VCaP (cell line): ENCODE data around the gene XAF1.
"Not testable (repeated sequence)": the region's sequence is repeated elsewhere in the genome, so short reads cannot be mapped to it uniquely, and the experiment has no call there.

ENCODE experiments used
- H3K27ac ChIP-seq: fragments of 450-650 bp; 2 replicates; pipeline ENCODE4 v1.5.1; 2017
- TF ChIP-seq, protein P1 (sequence below): fragments of 450-650 bp; conservative IDR thresholded peaks from 2 replicates; pipeline ENCODE4 v1.5.1; 2017; ENCODE audit warnings: mild to moderate bottlenecking, moderate library complexity

XAF1 gene

DNA sequence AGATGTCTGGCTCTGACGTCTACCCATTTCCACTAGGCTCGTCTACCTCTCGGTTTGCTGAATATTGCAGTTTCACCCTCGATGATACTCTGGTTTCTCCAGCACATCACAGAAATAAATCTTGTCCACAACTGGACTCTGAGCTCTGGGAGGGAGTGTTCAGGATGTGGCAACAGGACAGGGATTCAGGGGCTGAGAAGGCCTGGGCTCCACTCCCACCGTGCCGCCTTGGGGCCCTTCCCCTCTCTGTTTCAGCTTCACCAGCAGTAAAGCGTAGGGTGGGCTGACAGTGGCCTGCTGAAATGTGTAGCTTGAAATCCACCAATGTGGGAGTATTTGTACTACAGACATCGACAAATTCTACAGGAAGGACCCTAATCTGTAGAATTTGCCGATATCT lies 55.7 kb downstream of the XAF1 start:
- no peak overlapping the region for H3K27ac ChIP-seq
- TF ChIP-seq, protein P1, sequence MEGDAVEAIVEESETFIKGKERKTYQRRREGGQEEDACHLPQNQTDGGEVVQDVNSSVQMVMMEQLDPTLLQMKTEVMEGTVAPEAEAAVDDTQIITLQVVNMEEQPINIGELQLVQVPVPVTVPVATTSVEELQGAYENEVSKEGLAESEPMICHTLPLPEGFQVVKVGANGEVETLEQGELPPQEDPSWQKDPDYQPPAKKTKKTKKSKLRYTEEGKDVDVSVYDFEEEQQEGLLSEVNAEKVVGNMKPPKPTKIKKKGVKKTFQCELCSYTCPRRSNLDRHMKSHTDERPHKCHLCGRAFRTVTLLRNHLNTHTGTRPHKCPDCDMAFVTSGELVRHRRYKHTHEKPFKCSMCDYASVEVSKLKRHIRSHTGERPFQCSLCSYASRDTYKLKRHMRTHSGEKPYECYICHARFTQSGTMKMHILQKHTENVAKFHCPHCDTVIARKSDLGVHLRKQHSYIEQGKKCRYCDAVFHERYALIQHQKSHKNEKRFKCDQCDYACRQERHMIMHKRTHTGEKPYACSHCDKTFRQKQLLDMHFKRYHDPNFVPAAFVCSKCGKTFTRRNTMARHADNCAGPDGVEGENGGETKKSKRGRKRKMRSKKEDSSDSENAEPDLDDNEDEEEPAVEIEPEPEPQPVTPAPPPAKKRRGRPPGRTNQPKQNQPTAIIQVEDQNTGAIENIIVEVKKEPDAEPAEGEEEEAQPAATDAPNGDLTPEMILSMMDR: no peak

DNA sequence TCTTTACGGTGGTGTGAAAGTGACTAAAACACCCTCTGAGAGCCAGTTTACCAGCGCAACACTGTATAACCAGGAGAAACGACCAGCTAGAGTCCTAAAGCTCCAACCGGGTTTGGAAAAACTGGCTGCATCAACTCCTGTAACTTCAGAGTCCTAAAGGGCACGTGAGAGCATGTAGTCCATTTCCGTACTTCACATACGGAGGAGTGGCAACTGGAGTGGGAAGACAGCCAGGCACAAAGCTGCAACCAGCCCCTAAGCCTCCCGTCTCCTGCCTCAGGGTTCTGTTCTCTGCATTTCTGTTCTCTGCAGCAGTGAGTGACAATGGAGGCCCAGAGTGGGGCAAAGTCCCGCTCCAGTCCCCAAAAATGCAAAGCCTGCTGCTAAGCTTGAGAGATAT lies 56.4 kb downstream of the XAF1 start:
- TF ChIP-seq, protein P1: no peak
- no peak overlapping the region for H3K27ac ChIP-seq

DNA sequence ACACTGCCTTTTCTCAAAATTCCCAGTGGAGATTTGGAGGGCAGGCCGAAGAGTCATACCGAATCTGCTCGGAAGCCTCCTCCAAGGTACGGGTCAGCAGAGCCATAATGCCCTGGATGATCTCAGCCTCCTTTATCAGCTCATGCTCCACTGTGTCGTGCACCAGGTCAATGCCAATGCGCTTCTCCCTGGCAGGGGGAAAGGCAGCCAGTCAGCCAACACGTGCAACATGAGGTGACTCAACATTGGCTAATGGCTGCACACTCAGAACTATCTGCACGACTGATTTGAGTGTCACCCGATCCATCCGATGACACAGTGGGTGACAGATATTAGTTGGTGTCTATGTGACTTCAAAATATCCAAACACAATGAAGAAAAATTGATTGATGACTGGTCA lies 59.9 kb downstream of the XAF1 start:
- TF ChIP-seq, protein P1: no peak
- H3K27ac ChIP-seq: no peak overlapping the region

DNA sequence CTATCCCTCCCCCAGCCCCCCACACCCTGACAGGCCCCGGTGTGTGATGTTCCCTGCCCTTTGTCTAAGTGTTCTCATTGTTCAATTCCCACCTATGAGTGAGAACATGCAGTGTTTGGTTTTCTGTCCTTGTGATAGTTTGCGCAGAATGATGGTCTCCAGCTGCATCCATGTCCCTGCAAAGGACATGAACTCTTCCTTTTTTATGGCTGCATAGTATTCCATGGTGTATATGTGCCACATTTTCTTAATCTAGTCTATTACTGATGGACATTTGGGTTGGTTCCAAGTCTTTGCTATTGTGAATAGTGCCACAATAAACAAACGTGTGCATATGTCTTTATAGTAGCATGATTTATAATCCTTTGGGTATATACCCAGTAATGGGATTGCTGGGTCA lies 60.5 kb downstream of the XAF1 start:
- H3K27ac ChIP-seq: not testable (repeated sequence)

DNA sequence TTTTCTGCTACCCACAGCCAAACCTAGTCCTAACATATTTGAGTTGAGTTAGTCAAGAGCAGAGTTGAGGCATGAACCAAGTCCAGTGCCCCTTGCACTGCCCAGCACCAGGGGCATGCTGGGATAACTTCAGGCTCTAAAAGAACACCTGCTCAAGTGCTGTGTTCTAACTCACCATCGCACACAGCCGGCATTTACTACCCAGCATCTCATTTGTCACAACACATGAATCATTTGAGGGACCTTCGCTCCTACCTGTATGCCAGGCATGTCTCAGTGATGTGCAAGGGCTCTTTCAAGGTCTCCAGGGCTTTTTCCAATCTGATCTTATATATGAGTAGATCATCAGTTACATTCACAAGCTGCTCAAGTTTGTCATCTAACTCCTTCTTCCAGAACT lies 63.1 kb downstream of the XAF1 start:
- H3K27ac ChIP-seq: no peak overlapping the region
- TF ChIP-seq, protein P1: no peak

DNA sequence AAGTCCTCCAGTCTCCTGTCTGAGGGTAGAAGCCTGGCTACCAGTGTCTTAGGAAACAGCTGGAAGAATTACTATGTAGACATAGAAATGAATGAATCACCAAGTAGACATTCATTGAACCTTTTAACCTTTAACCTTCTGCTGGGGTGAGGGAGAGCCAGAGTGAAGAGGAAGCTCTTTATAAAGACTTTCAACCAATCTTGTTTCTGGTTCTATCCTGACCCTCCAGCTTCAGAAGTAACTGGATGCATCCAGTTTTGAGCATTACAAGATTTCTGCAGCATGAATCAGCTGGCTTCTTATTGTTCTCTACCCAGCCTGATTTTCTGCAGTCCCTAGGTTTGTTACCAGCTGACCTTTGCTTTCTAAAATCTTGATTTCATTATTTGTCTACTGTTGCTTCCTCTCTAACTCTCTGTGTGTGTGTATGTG lies 67.2 kb downstream of the XAF1 start:
- H3K27ac ChIP-seq: no peak overlapping the region
- TF ChIP-seq, protein P1: no peak
